Esophagus squamous epithelium (tissue), 5 donors: Measurements from ENCODE around the gene MUS81. TPM values are rescaled to one million over a fixed set of nuclear protein-coding genes. Genes with fewer than 3 reads are reported as not detected.

Experiments used
- DNase-seq: peaks from one replicate; lab custom pipeline; 2025; lab: John Stamatoyannopoulos, UW
- H3K27ac ChIP-seq, 4 donors: fragments of 200-600 bp; sonication (generic); one replicate each; pipeline ENCODE4 v1.5.1; 2016 to 2019; ENCODE audit warnings: mild to moderate bottlenecking in 1 of 4
- H3K27me3 ChIP-seq, 4 donors: fragments of 200-600 bp; sonication (generic); 1 replicate in 3 of 4; 2 replicates in 1 of 4; pipeline versions ENCODE4 v1.5.1 to v1.6.0; 2017 to 2021; ENCODE audit warnings: antibody characterized with exemption in 1 of 4
- H3K36me3 ChIP-seq, 3 donors: fragments of 200-600 bp; sonication (generic); one replicate each; pipeline ENCODE4 v1.5.1; 2016 to 2019
- H3K4me1 ChIP-seq, 3 donors: fragments of 200-600 bp; sonication (generic); one replicate each; pipeline ENCODE4 v1.5.1; 2017 to 2019
- H3K4me3 ChIP-seq, 4 donors: fragments of 200-600 bp; sonication (generic); 1 replicate in 3 of 4; 2 replicates in 1 of 4; pipeline ENCODE4 v1.5.1; 2016 to 2019; ENCODE audit warnings: mild to moderate bottlenecking in 2 of 4, moderate library complexity in 1 of 4
- H3K9me3 ChIP-seq, 3 donors: fragments of 200-600 bp; sonication (generic); one replicate each; pipeline ENCODE4 v1.5.1; 2016 to 2019
- CTCF ChIP-seq, 6 experiments: fragments of 450-650 bp in 4 of 6; fragments of 200-600 bp in 2 of 6; sonication (generic) in 2 of 6; IDR thresholded peaks; one replicate each; pipeline ENCODE4 v1.5.1; 2016 to 2019; ENCODE audit warnings: antibody characterized with exemption in 6 of 6, mild to moderate bottlenecking in 4 of 6, moderate library complexity in 4 of 6
- POLR2A ChIP-seq, 4 donors: fragments of 450-650 bp; IDR thresholded peaks; one replicate each; pipeline ENCODE4 v1.6.1; 2017; ENCODE audit warnings: antibody characterized with exemption in 4 of 4, mild to moderate bottlenecking in 4 of 4, moderate library complexity in 3 of 4
- WGBS, 2 donors: methylation state at CpG; one replicate each; pipeline ENCODE4 v1.1.5; 2018; 5-methylcytosine and 5-hydroxymethylcytosine counted together
- intact Hi-C: fragments of 100-400 bp; cut with DNase I; formaldehyde crosslinking; loops from one replicate; pipeline ENCODE4 v1.15.0; 2022
- total RNA-seq, 4 donors: library from RNA; depleted of rRNA; stranded (reverse); fragments of >200 nt; gene quantifications; one replicate each; pipeline ENCODE4 v1.1.0, GENCODE V29; 2016
- donor health status: DM: yes; HTN: yes; CAD: no.

Gene MUS81
- total RNA-seq, 4 donors from 2014 or later = 17.6 to 36.2 (median 31.1) TPM

GRCh38 chr11:65854852-65855837 is 5.1 kb upstream of the MUS81 start:
- Histone ChIP-seq H3K4me1 (peaks cover 16 to 59% (median 18%) of the 10 kb centered on the region in 3 donors), H3K27ac (no peak overlapping the region), H3K36me3 (peaks cover 37 to 61% (median 40%) of the 10 kb centered on the region in 3 donors), H3K9me3 (no peaks in the 10 kb centered on the region), H3K27me3 (no peaks in the 10 kb centered on the region), H3K4me3 (no peak overlapping the region)
- no peak for TF ChIP-seq CTCF (IDR thresholded peaks at IDR 0.05)
- no peak for TF ChIP-seq POLR2A (IDR thresholded peaks at IDR 0.05)
- DNase-seq = no peak
- intact Hi-C loops = no loop called here
- 74 to 83% methylated on average over 9 to 11 of the region's 15 CpGs for WGBS, 2 donors

GRCh38 chr11:65855927-65856363 is 4.3 kb upstream of the MUS81 start:
- peaks cover 37 to 55% (median 40%) of the 10 kb centered on the region in 3 donors for H3K36me3 ChIP-seq
- peaks cover 16 to 62% (median 18%) of the 10 kb centered on the region in 3 donors for H3K4me1 ChIP-seq
- H3K9me3 ChIP-seq = no peaks in the 10 kb centered on the region
- peak overlapping the region in 3 of 4 donors; percentile 83 to 94 (median 84) for H3K4me3 ChIP-seq
- intact Hi-C loops = no loop called here
- no peak for TF ChIP-seq CTCF (IDR thresholded peaks at IDR 0.05)
- no peak for TF ChIP-seq POLR2A (IDR thresholded peaks at IDR 0.05)
- H3K27me3 ChIP-seq = no peaks in the 10 kb centered on the region
- H3K27ac ChIP-seq = peak overlapping the region in 2 of 4 donors; percentile 96 to 97
- DNase-seq = no peak
- WGBS, 2 donors = 79 to 87% methylated on average over 15 of the region's 15 CpGs

- peak overlapping the region; percentile 96 to 98 (median 97) for H3K27ac ChIP-seq
- no peaks in the 10 kb centered on the region for H3K27me3 ChIP-seq
- WGBS, 2 donors = 4 to 5% methylated on average over 8 to 18 of the region's 57 CpGs
- H3K4me3 ChIP-seq = peak overlapping the region; percentile 83 to 94 (median 86)
- DNase-seq = peak; percentile 46
- H3K4me1 ChIP-seq = peaks cover 26 to 71% (median 27%) of the 10 kb centered on the region in 3 donors
- TF ChIP-seq POLR2A (IDR thresholded peaks at IDR 0.05) (peak in 2 of 4 donors; percentile 39 to 76), CTCF (IDR thresholded peaks at IDR 0.05) (peak in 1 of 6 experiments; percentile 2)
- H3K36me3 ChIP-seq = peaks cover 31 to 50% (median 42%) of the 10 kb centered on the region in 3 donors
- intact Hi-C loops = no loop called here
- no peaks in the 10 kb centered on the region for H3K9me3 ChIP-seq
Observed at GRCh38 chr11:65856689-65857499, 3.3 kb upstream of the MUS81 start.

- H3K36me3 ChIP-seq = peaks cover 31 to 50% (median 43%) of the 10 kb centered on the region in 3 donors
- peaks cover 27 to 77% (median 33%) of the 10 kb centered on the region in 3 donors for H3K4me1 ChIP-seq
Observed at GRCh38 chr11:65857500-65857852, 2.8 kb upstream of the MUS81 start.

More at GRCh38 chr11:65857500-65857852, 2.8 kb upstream of the MUS81 start:
- Histone ChIP-seq H3K4me3 (peak overlapping the region; percentile 83 to 94 (median 86)), H3K27me3 (no peaks in the 10 kb centered on the region), H3K27ac (peak overlapping the region; percentile 96 to 98 (median 97)), H3K9me3 (no peaks in the 10 kb centered on the region)
- TF ChIP-seq POLR2A (IDR thresholded peaks at IDR 0.05) (no peak), CTCF (IDR thresholded peaks at IDR 0.05) (no peak)
- WGBS, 2 donors = 0% methylated on average over 2 of the region's 49 CpGs; no CpG with 5 or more reads in 1 of the 2 donors
- intact Hi-C loops = no loop called here
- DNase-seq = no peak
